ENCODE results near the gene GNAZ. TPM values are rescaled to one million over a fixed set of nuclear protein-coding genes. Genes with fewer than 3 reads are reported as not detected.

GNAZ gene
- total RNA-seq, 1 experiment from 2014 or later, result 0.82 TPM

DNA sequence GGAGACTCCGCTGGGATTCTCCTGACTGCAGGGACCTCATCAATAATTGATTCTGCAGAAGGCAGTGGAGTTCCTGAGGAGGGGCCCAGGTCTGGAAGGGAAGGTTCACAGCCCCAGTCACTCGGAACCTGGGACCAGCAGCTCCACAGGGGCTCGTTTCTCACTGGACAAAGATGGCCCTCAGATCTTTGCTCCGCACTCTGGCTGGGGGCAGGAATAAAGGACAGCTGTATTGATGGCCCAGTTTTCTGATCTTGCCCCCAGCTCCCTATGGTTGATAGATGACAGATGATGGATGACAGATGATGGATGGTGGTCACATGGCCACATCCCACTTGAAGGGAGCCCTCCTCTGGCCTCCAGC is 98.7 kb downstream of the GNAZ start:
- Mint-ChIP-seq H3K27me3 (ENCODE audit: insufficient read depth, unreplicated experiment) (no peaks in the 10 kb centered on the region), H3K4me1 (ENCODE audit: insufficient read depth, unreplicated experiment) (peaks cover 3% of the 10 kb centered on the region), H3K27ac (ENCODE audit: low read depth, unreplicated experiment) (no peak overlapping the region), H3K36me3 (ENCODE audit: insufficient read depth, unreplicated experiment) (no peaks in the 10 kb centered on the region), H3K4me3 (ENCODE audit: unreplicated experiment) (no peak overlapping the region), H3K9me3 (ENCODE audit: unreplicated experiment) (no peaks in the 10 kb centered on the region)
- no TSS peak for BruUV-seq (replicated peaks)
- no peak for DNase-seq (ENCODE audit: unreplicated experiment)
- ChIA-PET POLR2A (no interaction called here), CTCF (interaction anchor here (1.5 kb wide), 1 partner anchor 10 kb away, joined by 7 read pairs; no protein-coding TSS in a partner anchor)
- intact Hi-C loops (cut with micrococcal nuclease), result no loop called here
- TF ChIP-seq, protein P1, sequence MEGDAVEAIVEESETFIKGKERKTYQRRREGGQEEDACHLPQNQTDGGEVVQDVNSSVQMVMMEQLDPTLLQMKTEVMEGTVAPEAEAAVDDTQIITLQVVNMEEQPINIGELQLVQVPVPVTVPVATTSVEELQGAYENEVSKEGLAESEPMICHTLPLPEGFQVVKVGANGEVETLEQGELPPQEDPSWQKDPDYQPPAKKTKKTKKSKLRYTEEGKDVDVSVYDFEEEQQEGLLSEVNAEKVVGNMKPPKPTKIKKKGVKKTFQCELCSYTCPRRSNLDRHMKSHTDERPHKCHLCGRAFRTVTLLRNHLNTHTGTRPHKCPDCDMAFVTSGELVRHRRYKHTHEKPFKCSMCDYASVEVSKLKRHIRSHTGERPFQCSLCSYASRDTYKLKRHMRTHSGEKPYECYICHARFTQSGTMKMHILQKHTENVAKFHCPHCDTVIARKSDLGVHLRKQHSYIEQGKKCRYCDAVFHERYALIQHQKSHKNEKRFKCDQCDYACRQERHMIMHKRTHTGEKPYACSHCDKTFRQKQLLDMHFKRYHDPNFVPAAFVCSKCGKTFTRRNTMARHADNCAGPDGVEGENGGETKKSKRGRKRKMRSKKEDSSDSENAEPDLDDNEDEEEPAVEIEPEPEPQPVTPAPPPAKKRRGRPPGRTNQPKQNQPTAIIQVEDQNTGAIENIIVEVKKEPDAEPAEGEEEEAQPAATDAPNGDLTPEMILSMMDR (IDR thresholded peaks at IDR 0.05; ENCODE audit: unreplicated experiment), result no peak

Other genes starting within 250 kb of the GNAZ start
- not detected in 2 replicates for gene IGLL5, start 182.7 kb upstream of the GNAZ start, total RNA-seq (2022)
- not detected in 2 replicates for gene RSPH14, start 71.5 kb downstream of the GNAZ start, total RNA-seq (2022)
- gene RAB36, start 75.0 kb downstream of the GNAZ start, total RNA-seq (2022), result 8.5 and 8.8 TPM in 2 replicates
- gene BCR, start 110.0 kb downstream of the GNAZ start, total RNA-seq (2022), result 62.2 and 77.9 TPM in 2 replicates